Activated effector memory CD4-positive, alpha-beta T cell treated with anti-CD3 and anti-CD28 coated beads, Interleukin-2, amount 50 U/mL, for 16 hours (primary cell): ENCODE data around the gene SLC24A3.

ENCODE experiments used
- DNase-seq: peaks from one replicate; pipeline ENCODE4 v3.0.0-alpha.2; 2020

SLC24A3 gene

DNA sequence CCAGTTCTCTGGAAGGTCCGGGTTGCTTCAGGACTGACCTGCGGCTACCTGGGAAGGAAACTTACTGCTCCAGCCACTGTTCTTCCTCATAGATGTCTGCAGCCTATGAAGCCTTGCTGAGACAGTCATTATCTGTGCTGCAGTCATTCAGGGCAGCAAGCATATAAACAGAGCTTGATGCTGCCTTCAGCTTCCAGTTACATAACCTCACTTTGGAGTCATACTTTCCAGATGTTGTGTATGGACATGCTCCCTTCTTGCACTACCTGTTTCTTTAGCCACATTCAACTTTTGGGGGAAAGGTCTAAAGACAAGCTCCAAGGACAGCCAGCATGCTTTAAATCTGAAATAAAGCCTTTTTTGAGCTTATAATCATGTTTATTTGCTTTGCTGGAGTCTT, 98.1 kb downstream of the SLC24A3 start:
- DNase-seq, result no peak

DNA sequence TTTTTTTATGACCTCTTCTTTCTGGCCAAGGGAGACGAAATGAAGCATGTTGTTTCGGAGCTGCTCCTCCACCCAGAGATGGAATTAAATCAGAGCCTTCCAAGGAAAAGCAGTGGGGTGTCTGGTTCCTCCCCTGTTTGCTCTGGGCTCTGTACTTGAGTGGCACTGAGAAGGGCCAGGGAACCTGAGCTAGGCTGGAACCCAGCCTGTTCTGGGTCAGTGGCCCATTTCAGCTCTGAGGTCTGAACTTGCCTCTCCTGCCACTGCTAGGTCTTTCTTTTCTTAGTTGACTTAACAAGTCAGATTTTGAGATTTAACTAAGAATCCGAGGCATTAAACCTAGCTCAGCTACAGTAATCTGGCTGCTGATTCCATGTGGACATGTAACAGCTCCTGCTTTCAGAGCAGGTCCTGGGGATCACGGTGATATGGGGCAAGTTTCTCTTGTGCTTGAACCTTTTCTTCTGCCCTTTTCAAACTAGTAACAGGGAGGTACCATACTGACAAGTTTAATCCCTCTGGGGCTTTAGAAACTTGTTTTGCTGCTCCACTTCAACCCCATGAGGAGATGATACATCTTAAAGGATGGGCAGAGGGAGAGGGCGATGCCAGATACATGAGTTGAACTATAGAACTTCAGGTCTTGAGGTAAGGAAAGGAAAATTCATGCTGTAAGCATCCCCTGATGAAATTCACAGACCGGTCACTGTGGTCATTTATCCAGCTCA, 101.1 kb downstream of the SLC24A3 start:
- DNase-seq, result no peak

DNA sequence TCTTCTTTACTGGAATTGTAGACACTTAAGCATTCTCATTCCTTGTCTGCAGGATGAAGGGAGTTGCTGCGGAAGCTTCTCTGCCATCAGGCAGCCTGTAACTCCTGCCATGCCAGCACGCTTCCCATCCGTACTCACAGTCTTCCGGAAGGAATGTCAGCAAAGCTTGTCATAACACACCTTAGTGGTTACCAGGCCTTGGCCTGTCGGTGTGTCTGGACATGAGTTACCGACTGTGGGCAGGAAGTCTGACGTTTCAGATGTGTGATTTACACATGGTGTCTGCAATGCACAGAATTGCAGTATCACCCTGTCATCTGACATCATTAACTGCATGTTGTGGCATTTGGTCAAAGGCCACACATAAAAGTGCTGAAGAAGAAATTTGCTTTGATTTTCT, 102.2 kb downstream of the SLC24A3 start:
- DNase-seq, result no peak

DNA sequence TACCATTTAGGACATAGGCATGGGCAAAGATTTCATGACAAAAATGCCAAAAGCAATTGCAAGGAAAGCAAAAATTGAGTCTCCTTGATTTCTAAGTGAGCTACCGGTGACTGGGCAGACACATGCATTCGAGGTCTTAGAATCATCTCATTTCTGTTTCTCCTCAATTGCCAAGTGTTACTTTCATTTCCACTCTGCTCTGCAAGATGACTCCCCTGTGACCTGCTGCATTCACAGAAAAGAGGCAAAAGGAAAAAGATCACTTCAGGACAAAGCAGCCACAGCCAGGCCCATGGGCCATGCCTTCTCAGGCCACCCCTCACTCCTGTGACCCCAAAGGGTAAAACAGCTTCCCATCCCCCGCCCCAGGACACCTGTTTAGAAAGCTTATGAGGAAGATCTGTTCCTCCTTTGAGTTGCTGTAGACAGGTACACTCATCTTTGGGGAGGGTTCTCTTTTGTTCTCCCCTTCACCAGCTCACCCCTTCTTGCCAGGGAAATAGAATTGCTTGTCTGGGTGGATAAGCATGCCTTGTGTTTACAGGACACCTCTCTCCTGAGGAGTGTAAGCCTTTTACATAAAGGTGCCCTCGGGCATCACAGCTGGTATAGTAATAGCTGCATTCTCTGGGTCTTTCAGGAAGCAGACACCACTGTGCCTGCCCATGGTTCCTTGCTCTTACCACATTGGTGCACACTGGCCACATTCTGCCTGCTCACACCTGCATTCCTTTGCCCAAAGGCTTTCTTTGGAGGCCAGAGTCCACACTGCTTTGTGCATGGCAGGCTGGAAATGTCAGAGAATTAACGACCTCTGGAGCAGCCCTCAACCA, 105.0 kb downstream of the SLC24A3 start:
- DNase-seq, result no peak

DNA sequence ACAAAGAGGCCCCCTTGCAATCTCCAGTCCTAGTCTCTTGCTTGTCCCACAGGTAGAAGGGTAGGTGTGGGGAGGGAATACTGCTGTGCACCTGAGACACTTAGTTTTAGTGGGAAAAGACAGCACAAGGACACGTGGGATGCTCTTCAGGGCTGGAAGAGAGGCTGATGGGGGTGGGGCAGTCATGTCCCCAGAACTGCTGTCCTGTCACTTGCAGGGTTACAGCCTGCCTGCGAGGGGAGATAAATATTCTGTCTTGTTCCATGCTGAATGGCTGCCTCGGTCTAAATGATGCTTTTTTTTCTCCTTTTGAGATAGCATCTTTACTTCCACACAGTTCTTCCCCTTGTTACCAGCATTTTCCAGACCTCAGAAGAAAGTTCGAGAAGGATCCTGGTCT, 106.2 kb downstream of the SLC24A3 start:
- DNase-seq, result no peak

DNA sequence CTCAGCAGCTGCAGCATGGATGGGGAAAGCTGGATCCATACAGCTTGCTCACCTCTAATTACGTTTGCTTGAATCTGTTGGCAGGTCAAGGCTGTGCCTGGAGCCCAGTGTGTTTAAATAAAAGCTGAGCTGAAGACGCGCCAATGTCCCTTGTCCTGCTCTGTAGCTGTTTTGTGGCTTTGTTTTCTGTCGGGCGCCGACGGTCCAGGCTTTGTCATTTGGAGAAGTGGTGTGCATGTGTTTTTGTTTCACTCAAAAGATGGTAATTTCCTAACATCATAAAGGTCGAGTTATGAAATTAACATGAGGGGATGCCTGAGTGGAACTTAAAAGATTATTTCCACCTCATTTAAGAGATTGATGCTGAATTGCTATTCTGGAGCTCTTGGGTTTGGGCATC, 107.6 kb downstream of the SLC24A3 start:
- DNase-seq, result no peak

DNA sequence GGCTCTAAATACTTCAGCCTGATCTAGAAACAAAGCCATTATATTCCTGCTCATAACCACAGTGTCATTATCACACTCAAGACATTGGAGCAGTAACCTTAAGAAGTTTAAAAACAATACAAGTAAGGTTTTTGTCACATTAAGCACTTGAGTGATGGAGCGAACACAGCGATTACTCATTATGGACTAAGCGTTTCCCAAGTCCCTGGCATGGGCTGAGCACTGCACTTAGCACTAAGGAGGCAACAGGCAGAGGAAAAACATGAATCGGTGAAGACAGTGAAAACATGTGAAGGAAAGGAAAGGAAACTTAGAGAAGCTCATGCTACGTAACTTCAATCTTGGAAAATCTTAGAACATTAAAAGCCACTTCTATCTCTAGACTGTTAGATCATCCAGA, 108.7 kb downstream of the SLC24A3 start:
- no peak for DNase-seq

DNA sequence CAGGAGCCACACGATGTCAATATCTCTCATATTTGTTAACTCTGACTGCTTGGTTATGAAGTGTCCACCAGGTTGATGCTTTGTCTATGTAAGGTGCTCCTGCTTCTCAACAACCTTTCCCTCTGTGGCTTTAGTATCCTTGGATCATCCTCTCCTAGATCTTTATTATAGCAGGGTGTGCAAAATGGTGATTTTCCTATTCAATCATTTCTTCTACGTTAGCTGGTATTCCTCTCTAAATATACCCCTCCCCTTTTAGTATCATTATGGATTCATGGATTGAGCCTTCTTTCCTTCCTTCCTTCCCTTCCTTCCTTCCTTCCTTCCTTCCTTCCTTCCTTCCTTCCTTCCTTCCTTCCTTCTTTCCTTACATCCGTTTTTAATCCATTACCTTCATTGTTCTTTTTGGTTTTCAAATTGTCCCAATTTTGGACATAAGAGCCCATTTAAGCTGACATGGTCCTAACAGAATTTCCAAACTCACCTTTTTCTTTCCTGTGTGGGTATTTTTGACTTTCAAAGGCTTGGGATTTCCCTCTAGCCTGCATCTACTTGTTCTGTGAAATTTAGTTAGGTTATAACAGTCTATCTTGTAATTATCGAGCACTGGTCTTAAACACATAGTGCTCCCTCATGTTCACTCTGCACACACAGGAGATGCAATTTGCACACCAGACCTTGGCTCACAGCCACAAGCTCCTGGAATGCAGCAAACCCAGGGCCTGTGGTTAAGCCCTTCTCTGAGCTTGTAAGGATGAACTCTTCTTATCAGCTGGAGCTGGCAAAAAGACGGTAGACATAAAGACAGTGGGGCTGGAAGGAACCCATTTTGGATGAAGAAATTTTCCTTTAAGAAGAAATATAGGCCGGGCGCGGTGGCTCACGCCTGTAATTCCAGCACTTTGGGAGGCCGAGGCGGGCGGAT, 109.9 kb downstream of the SLC24A3 start:
- DNase-seq, result no peak

DNA sequence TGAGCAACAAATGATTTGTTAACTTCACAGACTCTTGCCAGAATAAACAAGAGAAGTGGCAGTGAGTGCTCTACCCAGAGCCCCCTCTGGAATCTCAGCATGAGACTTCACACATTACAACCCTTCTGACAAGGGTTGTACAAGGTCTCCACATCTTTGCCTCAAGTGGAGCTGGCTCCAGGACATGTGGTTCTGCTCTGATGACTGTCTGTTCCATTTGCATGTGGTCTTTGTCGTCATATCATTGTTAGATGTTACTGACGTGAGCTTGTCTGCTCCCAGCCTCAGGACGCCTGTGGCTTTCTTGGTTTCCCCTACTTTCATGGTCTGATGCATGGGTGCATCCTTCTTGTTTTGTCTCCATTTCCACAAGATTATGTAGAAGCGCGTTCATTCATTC, 115.0 kb downstream of the SLC24A3 start:
- DNase-seq, result no peak

DNA sequence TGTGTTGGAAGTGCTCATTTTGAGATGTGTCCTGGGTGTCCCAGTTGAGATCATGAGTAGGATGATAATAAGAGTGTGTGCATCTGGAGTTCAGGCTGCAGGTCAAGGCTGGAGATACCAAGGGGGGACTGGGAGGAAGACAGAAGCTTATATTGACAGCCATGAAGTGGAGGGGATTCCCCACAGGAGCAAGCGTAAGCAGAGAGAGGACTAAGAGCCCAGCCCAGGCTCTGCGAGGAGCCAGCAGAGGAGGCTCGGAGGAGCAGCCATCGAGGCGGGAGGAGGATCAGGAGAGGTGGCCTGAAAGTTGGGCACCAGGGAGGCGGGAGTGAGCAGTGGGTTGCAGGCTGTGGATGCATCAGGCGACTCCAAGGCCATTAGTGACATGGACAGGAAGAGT, 116.2 kb downstream of the SLC24A3 start:
- DNase-seq, result no peak

DNA sequence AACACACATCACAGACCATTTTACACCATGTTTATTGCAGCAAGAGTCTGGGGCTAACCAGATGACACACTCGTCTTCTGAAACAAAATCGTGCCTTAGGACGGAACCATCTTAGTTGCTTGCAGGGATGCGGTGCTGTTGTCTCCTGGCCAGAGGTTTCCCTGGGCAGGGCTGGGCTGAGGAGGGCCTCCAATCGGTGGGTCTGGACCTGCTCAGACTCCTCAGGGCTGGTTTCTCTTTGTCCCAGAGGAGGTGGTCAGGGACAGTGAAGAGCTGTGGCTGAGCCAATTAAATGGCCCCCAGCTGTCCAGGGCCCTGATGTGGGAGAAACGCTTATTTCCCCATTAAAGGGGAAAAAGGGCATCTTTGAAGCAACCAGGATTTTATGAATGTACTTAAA, 117.6 kb downstream of the SLC24A3 start:
- no peak for DNase-seq

DNA sequence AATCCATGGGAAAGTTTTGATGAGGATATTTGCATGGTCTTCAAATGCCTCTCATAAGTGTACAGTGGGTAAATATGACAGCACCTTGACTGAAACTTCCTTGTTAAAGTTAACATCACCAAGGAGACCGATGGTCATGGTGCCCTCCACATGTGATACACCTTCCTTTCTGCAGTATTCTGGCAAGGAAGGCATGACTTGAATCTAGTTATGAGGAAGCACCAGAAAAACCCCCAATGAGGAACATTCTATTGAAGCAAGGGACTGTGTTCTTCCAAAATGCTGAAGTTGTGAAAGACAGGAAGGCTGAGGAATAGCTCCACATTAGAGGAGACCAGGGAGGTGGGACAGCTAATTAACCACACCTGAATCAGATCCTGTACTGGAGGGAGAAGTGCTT, 118.3 kb downstream of the SLC24A3 start:
- DNase-seq, result no peak

DNA sequence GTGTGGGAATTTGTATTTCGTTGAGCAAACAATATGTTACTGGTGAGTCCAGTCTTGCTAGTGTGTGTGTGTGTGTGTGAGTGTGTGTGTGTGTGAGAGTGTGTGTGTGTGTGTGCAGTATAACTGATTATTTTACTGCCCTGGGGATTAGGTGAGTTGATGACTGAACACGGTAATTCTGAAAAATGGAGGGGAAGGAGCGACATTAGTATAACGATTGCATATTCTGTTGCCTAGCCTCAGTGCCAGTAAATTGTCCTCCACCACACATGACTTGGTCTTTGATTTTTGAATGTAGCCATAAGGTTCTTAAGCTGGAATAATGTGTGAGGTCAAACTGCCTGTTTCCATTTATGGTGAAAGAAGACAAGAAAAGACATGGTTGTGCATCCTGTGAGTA, 121.1 kb downstream of the SLC24A3 start:
- no peak for DNase-seq

DNA sequence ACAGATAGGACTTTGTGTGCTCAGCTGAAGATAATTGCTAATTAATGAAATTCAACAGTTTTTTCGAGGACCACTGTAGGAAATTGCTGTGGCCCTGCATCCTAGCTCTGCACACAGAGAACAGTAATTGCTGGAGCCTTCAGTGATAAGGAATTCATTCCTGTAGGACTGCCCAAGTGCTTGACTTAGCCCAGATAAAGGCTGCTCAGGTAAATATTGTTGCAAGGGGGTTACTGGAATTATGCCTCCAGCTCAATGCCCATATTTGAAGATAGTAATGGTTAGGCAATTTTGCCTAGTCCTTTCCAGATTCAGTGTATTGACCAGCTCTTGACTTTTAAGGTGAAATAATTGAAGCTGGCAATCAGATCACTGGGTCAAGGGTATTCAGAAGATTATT, 122.9 kb downstream of the SLC24A3 start:
- DNase-seq, result no peak

DNA sequence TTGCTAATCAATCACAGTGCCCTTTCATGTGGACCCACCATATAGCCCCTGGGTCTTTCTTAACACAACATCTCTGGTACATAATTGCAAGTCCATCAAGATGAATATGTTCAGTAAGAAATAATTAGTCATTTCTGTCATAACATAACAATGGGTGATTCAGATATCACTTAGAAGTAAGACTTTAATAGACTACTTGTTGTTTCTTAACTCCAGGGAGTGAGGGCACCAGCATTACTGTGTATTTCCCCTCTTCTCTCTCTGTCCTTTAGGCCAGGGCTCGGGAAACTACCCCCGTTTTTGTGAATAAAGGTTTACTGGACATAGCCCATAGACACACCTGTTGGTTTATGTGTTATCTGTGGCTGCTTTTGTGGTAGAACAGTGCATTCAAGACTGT, 123.5 kb downstream of the SLC24A3 start:
- no peak for DNase-seq

DNA sequence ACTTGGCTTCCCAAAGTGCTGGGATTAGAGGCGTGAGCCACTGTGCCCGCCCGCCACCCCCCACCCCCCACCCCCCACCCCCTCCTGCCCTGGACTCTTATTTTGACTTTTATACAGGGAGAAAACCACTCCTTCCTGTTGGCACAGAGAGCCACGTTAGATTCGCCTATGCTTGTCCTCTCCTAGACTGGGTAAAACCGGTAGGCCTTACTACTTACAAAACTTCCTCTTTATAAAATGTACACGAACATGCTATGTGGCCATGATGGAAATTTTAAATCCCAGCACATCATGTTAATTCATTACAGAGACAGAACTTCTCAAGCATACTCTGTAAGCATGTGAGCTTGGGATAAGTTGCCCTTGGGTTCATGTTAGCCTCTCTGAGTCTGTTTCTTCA, 124.2 kb downstream of the SLC24A3 start:
- no peak for DNase-seq

DNA sequence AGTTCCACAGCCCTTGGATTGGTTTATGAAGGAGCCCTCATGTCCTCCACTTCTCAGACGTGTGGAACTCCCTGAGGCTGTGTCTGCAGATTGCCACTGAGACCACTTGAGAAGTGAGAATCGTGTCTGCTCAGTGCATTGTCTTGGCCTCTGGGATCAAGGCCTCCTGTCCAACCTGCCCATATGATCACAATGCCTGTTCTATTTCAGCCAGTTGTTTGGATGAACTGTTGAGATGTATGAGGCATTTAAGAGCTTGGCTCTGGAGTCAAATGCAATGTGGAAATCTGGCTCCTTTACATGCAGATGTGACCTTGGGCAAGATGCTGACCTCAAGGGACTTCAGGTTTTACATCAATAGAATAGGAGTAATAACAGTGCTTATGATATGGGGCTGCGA, 125.9 kb downstream of the SLC24A3 start:
- no peak for DNase-seq

DNA sequence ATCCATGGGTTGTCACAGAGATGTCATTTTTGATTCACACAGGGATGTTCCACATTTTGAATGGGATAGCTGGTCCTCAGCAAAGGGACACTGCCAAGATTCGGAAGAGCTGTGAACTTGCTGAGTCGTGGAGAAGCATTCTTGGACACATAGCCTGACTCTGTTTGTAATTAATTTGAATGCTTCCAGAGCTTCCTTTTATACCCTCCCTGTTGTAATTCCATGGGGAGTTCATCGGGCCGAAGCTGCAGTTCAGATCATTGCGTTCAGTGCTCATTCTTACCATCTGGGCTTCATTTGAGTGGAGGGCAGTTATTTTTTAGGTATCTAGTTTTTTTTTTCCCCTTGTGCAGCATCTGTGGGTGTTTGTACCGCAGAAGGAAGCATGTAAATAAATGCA, 126.5 kb downstream of the SLC24A3 start:
- DNase-seq, result no peak

DNA sequence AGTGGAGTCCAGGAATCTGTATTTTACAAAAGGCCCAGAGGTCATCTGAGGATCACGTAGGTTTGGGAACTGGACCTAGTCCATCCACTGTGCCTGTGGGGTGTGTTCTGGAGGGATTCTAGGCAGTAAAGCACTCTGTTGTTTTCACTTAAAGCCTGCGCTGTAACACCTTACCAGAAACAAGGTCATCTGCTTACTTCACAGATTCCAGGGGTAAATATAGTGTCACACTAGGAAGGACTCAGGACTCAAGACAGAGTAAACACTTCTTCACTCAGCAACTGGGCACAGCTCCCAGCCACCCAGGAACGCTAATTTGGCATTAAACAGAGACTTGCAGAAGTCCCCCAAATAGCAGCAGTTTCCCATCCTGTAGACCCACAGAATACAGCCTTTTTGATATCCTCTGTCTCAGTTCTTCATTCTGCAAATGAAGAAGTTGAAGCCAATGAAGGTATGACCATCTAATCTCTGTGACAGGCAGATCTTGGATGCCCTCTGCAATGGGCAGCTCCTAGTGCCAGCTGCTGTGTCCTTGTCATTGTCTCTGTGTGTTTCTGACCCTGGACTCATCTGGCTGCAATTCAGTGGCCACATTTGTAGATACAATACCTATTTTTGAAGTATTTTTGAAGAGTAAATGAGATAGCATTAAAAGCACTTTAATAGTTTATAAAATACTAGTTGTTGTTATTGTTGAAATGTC, 129.1 kb downstream of the SLC24A3 start:
- DNase-seq, result no peak

DNA sequence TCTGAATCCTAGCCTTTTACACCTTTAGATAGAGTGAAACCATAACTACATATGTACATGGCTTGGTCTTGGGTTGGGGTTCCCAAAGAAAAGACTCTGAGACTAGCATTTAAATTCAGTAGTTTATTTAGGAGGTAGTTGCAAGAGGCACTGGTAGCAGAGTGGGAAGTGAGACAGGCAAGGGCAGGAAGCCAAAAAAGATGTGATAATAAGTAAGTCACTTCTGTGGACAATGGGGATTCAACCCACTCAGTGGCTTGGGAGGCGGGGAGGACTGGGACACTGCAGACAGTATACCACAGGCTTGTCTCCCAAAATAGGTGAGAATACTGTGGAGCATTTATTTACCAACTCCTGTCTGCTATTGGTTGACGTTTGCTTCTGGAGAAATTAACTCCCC, 131.9 kb downstream of the SLC24A3 start:
- no peak for DNase-seq

DNA sequence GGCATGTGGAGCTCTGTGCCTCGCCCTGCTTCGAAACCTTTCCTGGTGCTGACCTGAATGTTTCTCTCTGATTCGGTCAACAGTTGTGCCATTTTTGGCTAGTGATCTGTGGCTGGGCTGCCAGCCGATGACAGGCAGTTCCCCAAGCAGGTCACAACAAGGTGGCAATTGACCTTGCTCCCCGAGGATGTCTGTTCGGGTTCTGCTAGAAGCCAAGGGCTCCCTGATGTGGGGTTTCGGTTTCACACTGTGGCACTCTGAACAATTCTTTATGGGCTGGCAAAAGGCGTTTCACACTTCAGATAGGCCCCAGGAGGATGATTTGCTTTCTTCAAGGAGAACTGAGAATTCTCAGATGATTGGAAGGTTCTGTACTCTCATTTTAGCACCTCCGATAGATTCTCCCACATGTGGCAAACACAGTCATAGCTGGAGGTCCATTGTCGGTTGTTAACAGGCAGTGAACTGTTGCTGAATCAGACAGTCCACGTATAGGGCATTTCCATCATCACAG, 135.6 kb downstream of the SLC24A3 start:
- DNase-seq, result no peak

DNA sequence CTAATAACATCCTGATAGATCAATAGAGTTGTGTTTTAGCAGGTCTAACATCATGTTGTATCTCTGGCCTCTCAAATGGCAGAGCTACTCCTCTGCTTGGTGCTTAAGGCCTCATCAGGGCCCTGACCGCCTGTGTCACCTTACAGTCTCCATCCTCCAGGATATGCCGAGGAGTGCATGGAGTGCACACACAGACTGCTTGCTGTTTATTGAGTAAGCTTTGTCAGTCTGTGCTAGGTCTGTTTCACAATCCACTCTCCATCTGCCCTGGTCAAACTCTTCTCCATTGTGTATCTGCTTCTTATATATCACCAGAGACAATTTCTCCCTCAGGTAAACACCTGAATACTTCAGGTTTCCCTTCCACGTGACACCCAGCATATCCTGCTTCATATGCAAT, 136.1 kb downstream of the SLC24A3 start:
- DNase-seq, result no peak

DNA sequence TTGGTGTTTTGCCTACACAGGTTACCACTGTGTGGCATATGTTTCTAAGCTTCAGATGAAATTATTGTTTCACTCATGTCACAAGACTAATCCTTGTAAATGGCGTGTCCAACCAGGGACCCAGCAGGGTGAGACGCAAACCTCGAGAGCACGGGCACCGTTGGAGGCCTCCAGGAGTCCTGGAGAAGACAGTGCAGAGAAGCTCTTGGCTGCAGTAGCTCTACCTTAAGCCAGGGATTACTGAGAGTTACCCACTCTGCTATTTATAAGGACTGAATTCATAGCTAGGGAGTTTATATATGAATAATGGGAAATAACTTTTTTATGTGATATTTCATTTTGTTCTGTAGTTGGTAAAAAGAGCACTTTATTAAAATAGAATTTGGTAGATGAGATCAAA, 137.4 kb downstream of the SLC24A3 start:
- DNase-seq, result no peak
